T-cell (primary cell): Measurements from ENCODE around the gene PNPLA1. TPM values are rescaled to one million over a fixed set of nuclear protein-coding genes. Genes with fewer than 3 reads are reported as not detected.

Experiments
- ATAC-seq, 4 experiments: fragments of 200-7000 bp in 3 of 4; fragments of 150-1000 bp in 1 of 4; cut with Tn5 transposase; replicated peaks in 1 of 4; 1 replicate in 3 of 4; 2 replicates in 1 of 4; pipeline ENCODE4 v1.10.0; 2021; ENCODE audit warnings: moderate library complexity in 3 of 4, mild to moderate bottlenecking in 2 of 4, moderate number of reproducible peaks in 1 of 4
- CTCF ChIA-PET, 2 donors: fragments of 300-600 bp; sonication (Branson Sonifier 250); formaldehyde crosslinking; loops; one replicate each; lab custom pipeline; 2022; ENCODE audit warnings: antibody characterized with exemption in 2 of 2; lab: Charles Lee
- POLR2A ChIA-PET, 2 donors: fragments of 300-600 bp; sonication (Branson Sonifier 250); formaldehyde crosslinking; loops; one replicate each; lab custom pipeline; 2022; ENCODE audit warnings: antibody characterized with exemption in 2 of 2; lab: Charles Lee
- DNase-seq, 35 experiments: peaks; one replicate each; pipeline versions ENCODE4 v3.0.0 to v3.0.0-alpha.2; 2013 to 2023
- H3K27ac ChIP-seq: one replicate; pipeline ENCODE4 v1.5.1; 2013; ENCODE audit warnings: low read length
- H3K27me3 ChIP-seq, 2 experiments: replicated peaks in 1 of 2; 1 replicate in 1 of 2; 2 replicates in 1 of 2; pipeline versions ENCODE4 v1.6.1 to v1.7.0; 2013; ENCODE audit warnings: low read length in 1 of 2, mixed read lengths in 1 of 2; ENCODE audit not compliant: control insufficient read depth in 2 of 2, insufficient read depth in 2 of 2; ENCODE audit errors: extremely low read depth in 1 of 2
- H3K36me3 ChIP-seq, 2 donors: 1 replicate in 1 of 2; 2 replicates in 1 of 2; pipeline versions ENCODE4 v1.6.1 to v1.7.0; 2013; ENCODE audit warnings: low read length in 1 of 2; ENCODE audit not compliant: control insufficient read depth in 2 of 2, insufficient read depth in 1 of 2; ENCODE audit errors: extremely low read depth in 1 of 2
- H3K4me1 ChIP-seq, 2 experiments: 1 replicate in 1 of 2; 2 replicates in 1 of 2; pipeline versions ENCODE4 v1.6.1 to v1.7.0; 2013; ENCODE audit warnings: low read length in 2 of 2, mixed read lengths in 1 of 2; ENCODE audit not compliant: insufficient read depth in 2 of 2, control insufficient read depth in 1 of 2; ENCODE audit errors: extremely low read depth in 1 of 2
- H3K4me3 ChIP-seq, 2 donors: 1 replicate in 1 of 2; 2 replicates in 1 of 2; pipeline versions ENCODE4 v1.5.1 to v1.7.0; 2013; ENCODE audit warnings: mild to moderate bottlenecking in 2 of 2, low read length in 1 of 2, moderate library complexity in 1 of 2; ENCODE audit not compliant: control insufficient read depth in 1 of 2; ENCODE audit errors: extremely low read depth in 1 of 2
- H3K9me3 ChIP-seq: 2 replicates; pipeline ENCODE4 v1.7.0; 2013
- H3K27ac Mint-ChIP-seq, 2 donors: one replicate each; pipeline ENCODE4 v1.8.0; 2020 to 2021; ENCODE audit warnings: mild to moderate bottlenecking in 2 of 2, mixed read lengths in 2 of 2
- H3K27me3 Mint-ChIP-seq, 2 donors: one replicate each; pipeline ENCODE4 v1.8.0; 2021 to 2022; ENCODE audit warnings: mixed read lengths in 2 of 2
- H3K36me3 Mint-ChIP-seq: one replicate; pipeline ENCODE4 v1.8.0; 2021; ENCODE audit warnings: mixed read lengths
- H3K4me1 Mint-ChIP-seq, 3 donors: one replicate each; pipeline ENCODE4 v1.8.0; 2020 to 2022; ENCODE audit warnings: mixed read lengths in 3 of 3, mild to moderate bottlenecking in 1 of 3
- H3K4me3 Mint-ChIP-seq, 3 donors: one replicate each; pipeline ENCODE4 v1.8.0; 2020 to 2022; ENCODE audit warnings: mild to moderate bottlenecking in 3 of 3, mixed read lengths in 3 of 3, moderate library complexity in 3 of 3
- H3K9me3 Mint-ChIP-seq, 3 donors: one replicate each; pipeline ENCODE4 v1.8.0; 2020 to 2022; ENCODE audit warnings: mixed read lengths in 3 of 3
- WGBS: methylation state at CpG from one replicate; pipeline ENCODE4 v1.1.5; 2013; ENCODE audit warnings: missing lambda C conversion rate; ENCODE audit not compliant: insufficient coverage; 5-methylcytosine and 5-hydroxymethylcytosine counted together
- total RNA-seq, 35 experiments: library from RNA in 6 of 35; stranded (reverse) in 6 of 35; fragments of 120-200 nt in 1 of 35; gene quantifications; one replicate each; pipeline versions ENCODE4 v1.2.1 to v1.2.4 and lab custom pipeline; 2013 to 2026

Gene PNPLA1
- total RNA-seq (under 1 TPM in 2 of 5 donors, not detected in 3; 0.20 to 0.22 TPM), total RNA-seq (lab: John Stamatoyannopoulos, UW) (0 to 0.34 (median 0.06) reads per million in 29 experiments)
- total RNA-seq (2013) = not detected

GRCh38 chr6:36269834-36270705, at the start of gene PNPLA1:
Gene PNPLA1, plus strand, starts transcription at chr6:36270060. Its CDS starts 400 bp downstream, at chr6:36270460.
- peaks cover 0 to 9% (median 6%) of the 10 kb centered on the region in 3 donors for H3K9me3 Mint-ChIP-seq
- H3K4me1 ChIP-seq = no peaks in the 10 kb centered on the region
- ATAC-seq = no peak
- H3K27me3 Mint-ChIP-seq = peaks cover 13 to 22% of the 10 kb centered on the region in 2 donors
- no peaks in the 10 kb centered on the region for H3K4me1 Mint-ChIP-seq
- no peak within 1 kb of the TSS for H3K4me3 ChIP-seq
- no peak for DNase-seq
- WGBS = 90% methylated on average over 20 of the region's 32 CpGs
- no peaks in the 10 kb centered on the region for H3K9me3 ChIP-seq
- no peak within 1 kb of the TSS for H3K27ac ChIP-seq
- CTCF ChIA-PET = no interaction called here
- H3K36me3 ChIP-seq = no peaks in the 10 kb centered on the region
- H3K27me3 ChIP-seq = peaks cover 0 to 26% of the 10 kb centered on the region in 2 experiments
- H3K27ac Mint-ChIP-seq = no peak within 1 kb of the TSS
- H3K4me3 Mint-ChIP-seq = no peak within 1 kb of the TSS
- POLR2A ChIA-PET = no interaction called here
- peaks cover 3% of the 10 kb centered on the region for H3K36me3 Mint-ChIP-seq

GRCh38 chr6:36220226-36220625, 49.6 kb upstream of the PNPLA1 start:
- Mint-ChIP-seq H3K36me3 (peaks cover 47% of the 10 kb centered on the region), H3K27me3 (no peaks in the 10 kb centered on the region), H3K4me1 (peaks cover 0 to 5% (median 0%) of the 10 kb centered on the region in 3 donors), H3K4me3 (no peak overlapping the region), H3K27ac (no peak overlapping the region), H3K9me3 (no peaks in the 10 kb centered on the region)
- no peak for ATAC-seq
- ChIA-PET POLR2A (no interaction called here), CTCF (no interaction called here)
- Histone ChIP-seq H3K27ac (no peak overlapping the region), H3K4me1 (no peaks in the 10 kb centered on the region), H3K27me3 (no peaks in the 10 kb centered on the region), H3K9me3 (no peaks in the 10 kb centered on the region), H3K36me3 (peaks cover 6 to 90% of the 10 kb centered on the region in 2 donors), H3K4me3 (no peak overlapping the region)
- WGBS = no CpG with 5 or more reads among the region's 4 CpGs
- no peak for DNase-seq

- Mint-ChIP-seq H3K27ac (no peak overlapping the region), H3K9me3 (no peaks in the 10 kb centered on the region), H3K36me3 (peaks cover 41% of the 10 kb centered on the region), H3K27me3 (no peaks in the 10 kb centered on the region), H3K4me1 (no peaks in the 10 kb centered on the region), H3K4me3 (no peak overlapping the region)
- H3K27ac ChIP-seq = no peak overlapping the region
- no peaks in the 10 kb centered on the region for H3K9me3 ChIP-seq
- H3K4me1 ChIP-seq = no peaks in the 10 kb centered on the region
- peaks cover 6 to 85% of the 10 kb centered on the region in 2 donors for H3K36me3 ChIP-seq
- ATAC-seq (no peak), DNase-seq (no peak)
- 100% methylated on average over 2 of the region's 2 CpGs for whole genome bisulfite sequencing
- POLR2A ChIA-PET = no interaction called here
- H3K4me3 ChIP-seq = no peak overlapping the region
- H3K27me3 ChIP-seq = no peaks in the 10 kb centered on the region
- CTCF ChIA-PET = no interaction called here
Measured at GRCh38 chr6:36221674-36222073, 48.2 kb upstream of the PNPLA1 start.

- DNase-seq (no peak), ATAC-seq (no peak)
- no peak overlapping the region for H3K27ac Mint-ChIP-seq
- CTCF ChIA-PET = interaction anchor here in 1 of 2 donors (0.6 kb wide), 1 partner anchor 10 kb away, joined by 6 read pairs; no protein-coding TSS in a partner anchor
- POLR2A ChIA-PET = no interaction called here
- no peaks in the 10 kb centered on the region for H3K27me3 Mint-ChIP-seq
- no peaks in the 10 kb centered on the region for H3K9me3 ChIP-seq
- no peak overlapping the region for H3K4me3 ChIP-seq
- WGBS = no CpG with 5 or more reads among the region's 4 CpGs
- H3K36me3 ChIP-seq = peaks cover 6 to 80% of the 10 kb centered on the region in 2 donors
- H3K4me1 Mint-ChIP-seq = no peaks in the 10 kb centered on the region
- H3K27ac ChIP-seq = no peak overlapping the region
- no peaks in the 10 kb centered on the region for H3K27me3 ChIP-seq
- no peaks in the 10 kb centered on the region for H3K4me1 ChIP-seq
- peaks cover 39% of the 10 kb centered on the region for H3K36me3 Mint-ChIP-seq
- H3K4me3 Mint-ChIP-seq = no peak overlapping the region
- no peaks in the 10 kb centered on the region for H3K9me3 Mint-ChIP-seq
Measured at GRCh38 chr6:36222924-36223323, 46.9 kb upstream of the PNPLA1 start.

- Histone ChIP-seq H3K36me3 (peaks cover 8 to 80% of the 10 kb centered on the region in 2 donors), H3K4me3 (no peak overlapping the region)
- peaks cover 42% of the 10 kb centered on the region for H3K36me3 Mint-ChIP-seq
Measured at GRCh38 chr6:36223706-36224105, 46.2 kb upstream of the PNPLA1 start.

GRCh38 chr6:36224918-36225461, 44.9 kb upstream of the PNPLA1 start:
- ChIA-PET CTCF (no interaction called here), POLR2A (no interaction called here)
- ATAC-seq (no peak), DNase-seq (no peak)
- H3K4me3 Mint-ChIP-seq = no peak overlapping the region
- no peak overlapping the region for H3K27ac Mint-ChIP-seq
- no peaks in the 10 kb centered on the region for H3K4me1 Mint-ChIP-seq
- Histone ChIP-seq H3K9me3 (no peaks in the 10 kb centered on the region), H3K4me3 (no peak overlapping the region), H3K27me3 (no peaks in the 10 kb centered on the region), H3K36me3 (peaks cover 15 to 79% of the 10 kb centered on the region in 2 donors), H3K4me1 (no peaks in the 10 kb centered on the region), H3K27ac (no peak overlapping the region)
- WGBS = no CpG with 5 or more reads among the region's 5 CpGs
- no peaks in the 10 kb centered on the region for H3K9me3 Mint-ChIP-seq
- H3K27me3 Mint-ChIP-seq = no peaks in the 10 kb centered on the region
- peaks cover 50% of the 10 kb centered on the region for H3K36me3 Mint-ChIP-seq

More at GRCh38 chr6:36223706-36224105, 46.2 kb upstream of the PNPLA1 start:
- H3K9me3 ChIP-seq = no peaks in the 10 kb centered on the region
- H3K27me3 ChIP-seq = no peaks in the 10 kb centered on the region
- POLR2A ChIA-PET = no interaction called here
- no peak overlapping the region for H3K27ac ChIP-seq
- DNase-seq (no peak), ATAC-seq (no peak)
- CTCF ChIA-PET = no interaction called here
- no CpG with 5 or more reads among the region's 1 CpG for WGBS
- Mint-ChIP-seq H3K4me3 (no peak overlapping the region), H3K27me3 (no peaks in the 10 kb centered on the region), H3K4me1 (no peaks in the 10 kb centered on the region), H3K9me3 (no peaks in the 10 kb centered on the region), H3K27ac (no peak overlapping the region)
- no peaks in the 10 kb centered on the region for H3K4me1 ChIP-seq
